ENCODE results near the gene HSPA5.

HSPA5 gene

GRCh38 chr9:125241863-125242739 lies 958 bp upstream of the HSPA5 start:
- H3K79me2 ChIP-seq, result peaks cover 16% of the 10 kb centered on the region
- peak overlapping the region; percentile 95 for H2AFZ ChIP-seq
- no peaks in the 10 kb centered on the region for H3K27me3 ChIP-seq (ENCODE audit: control insufficient read depth, insufficient read depth, low read length)
- H3K27ac ChIP-seq, result peak overlapping the region; percentile 98
- H3K4me2 ChIP-seq (ENCODE audit: low read length), result peak overlapping the region; percentile 90
- no peaks in the 10 kb centered on the region for H3K9me3 ChIP-seq (ENCODE audit: control insufficient read depth, low read length)
- no peaks in the 10 kb centered on the region for H3K36me3 ChIP-seq (ENCODE audit: control insufficient read depth, insufficient read depth, low read length)
- peak overlapping the region; percentile 84 for H3K9ac ChIP-seq
- peak overlapping the region; percentile 98 for H3K4me3 ChIP-seq (ENCODE audit: low read depth, low read length)
- H3K4me1 ChIP-seq, result peaks cover 16% of the 10 kb centered on the region
- TF ChIP-seq CTCF (IDR thresholded peaks at IDR 0.05), result no peak

- Histone ChIP-seq H3K36me3 (ENCODE audit: control insufficient read depth, insufficient read depth, low read length) (no peaks in the 10 kb centered on the region), H2AFZ (peak overlapping the region; percentile 82), H3K9me3 (ENCODE audit: control insufficient read depth, low read length) (no peaks in the 10 kb centered on the region), H3K4me3 (ENCODE audit: low read depth, low read length) (peak overlapping the region; percentile 75), H3K9ac (no peak overlapping the region), H3K4me1 (peaks cover 16% of the 10 kb centered on the region), H3K4me2 (ENCODE audit: low read length) (peak overlapping the region; percentile 85), H3K27ac (peak overlapping the region; percentile 98), H3K27me3 (ENCODE audit: control insufficient read depth, insufficient read depth, low read length) (no peaks in the 10 kb centered on the region), H3K79me2 (peaks cover 16% of the 10 kb centered on the region)
- TF ChIP-seq CTCF (IDR thresholded peaks at IDR 0.05), result no peak
Measured at GRCh38 chr9:125240649-125240999, 519 bp downstream of the HSPA5 start.

GRCh38 chr9:125239631-125240597 lies 1.2 kb downstream of the HSPA5 start:
- peaks cover 16% of the 10 kb centered on the region for H3K4me1 ChIP-seq
- peaks cover 16% of the 10 kb centered on the region for H3K79me2 ChIP-seq
- H3K4me3 ChIP-seq (ENCODE audit: low read depth, low read length), result peak overlapping the region; percentile 75
- no peaks in the 10 kb centered on the region for H3K9me3 ChIP-seq (ENCODE audit: control insufficient read depth, low read length)
- H3K9ac ChIP-seq, result no peak overlapping the region
- peak overlapping the region; percentile 98 for H3K27ac ChIP-seq
- H3K36me3 ChIP-seq (ENCODE audit: control insufficient read depth, insufficient read depth, low read length), result no peaks in the 10 kb centered on the region
- no peaks in the 10 kb centered on the region for H3K27me3 ChIP-seq (ENCODE audit: control insufficient read depth, insufficient read depth, low read length)
- no peak for TF ChIP-seq CTCF (IDR thresholded peaks at IDR 0.05)
- H2AFZ ChIP-seq, result no peak overlapping the region
- H3K4me2 ChIP-seq (ENCODE audit: low read length), result peak overlapping the region; percentile 85

- Histone ChIP-seq H3K4me3 (ENCODE audit: low read depth, low read length) (no peak overlapping the region), H3K9ac (no peak overlapping the region), H3K36me3 (ENCODE audit: control insufficient read depth, insufficient read depth, low read length) (no peaks in the 10 kb centered on the region), H2AFZ (no peak overlapping the region), H3K4me2 (ENCODE audit: low read length) (no peak overlapping the region), H3K4me1 (peaks cover 16% of the 10 kb centered on the region), H3K79me2 (peaks cover 16% of the 10 kb centered on the region), H3K27ac (no peak overlapping the region), H3K9me3 (ENCODE audit: control insufficient read depth, low read length) (no peaks in the 10 kb centered on the region), H3K27me3 (ENCODE audit: control insufficient read depth, insufficient read depth, low read length) (no peaks in the 10 kb centered on the region)
- TF ChIP-seq CTCF (IDR thresholded peaks at IDR 0.05), result no peak
Measured at GRCh38 chr9:125238915-125239446, 2.2 kb downstream of the HSPA5 start.

Data from parathyroid adenoma (tissue), 2 donors.